ENCODE measurements around the gene UPK2. TPM values are rescaled to one million over a fixed set of nuclear protein-coding genes. Genes with fewer than 3 reads are reported as not detected.

The UPK2 gene
- polyA plus RNA-seq, 1 of the 3 experiments (the other 2 are of a cell fraction), result 0.15 TPM

GRCh38 chr11:118931571-118931970 lies 24.5 kb upstream of the UPK2 start:
- H3K9ac ChIP-seq, result no peak overlapping the region
- no peak for DNase-seq
- H3F3A ChIP-seq (replicated peaks; ENCODE audit: insufficient read depth), result peaks cover 31% of the 10 kb centered on the region
- TF ChIP-seq, protein P1, sequence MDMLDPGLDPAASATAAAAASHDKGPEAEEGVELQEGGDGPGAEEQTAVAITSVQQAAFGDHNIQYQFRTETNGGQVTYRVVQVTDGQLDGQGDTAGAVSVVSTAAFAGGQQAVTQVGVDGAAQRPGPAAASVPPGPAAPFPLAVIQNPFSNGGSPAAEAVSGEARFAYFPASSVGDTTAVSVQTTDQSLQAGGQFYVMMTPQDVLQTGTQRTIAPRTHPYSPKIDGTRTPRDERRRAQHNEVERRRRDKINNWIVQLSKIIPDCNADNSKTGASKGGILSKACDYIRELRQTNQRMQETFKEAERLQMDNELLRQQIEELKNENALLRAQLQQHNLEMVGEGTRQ (IDR thresholded peaks at IDR 0.05; ENCODE audit: borderline replicate concordance, low read depth, low read length), result no peak
- TF ChIP-seq EP300 (IDR thresholded peaks at IDR 0.05; ENCODE audit: borderline replicate concordance in 1 of 2, low read depth in 1 of 2, low read length in 1 of 2) (no peak), IRF3 (IDR thresholded peaks at IDR 0.05; ENCODE audit: low read depth, low read length) (no peak), MXI1 (IDR thresholded peaks at IDR 0.05; ENCODE audit: low read depth, low read length) (no peak), SMC3 (IDR thresholded peaks at IDR 0.05; ENCODE audit: low read depth, low read length) (no peak), NRF1 (IDR thresholded peaks at IDR 0.05; ENCODE audit: low read depth, low read length) (no peak), RXRA (IDR thresholded peaks at IDR 0.05; ENCODE audit: borderline replicate concordance, low read depth) (no peak), GABPA (IDR thresholded peaks at IDR 0.05; ENCODE audit: low read depth) (no peak), EZH2phosphoT487 (IDR thresholded peaks at IDR 0.05; ENCODE audit: borderline replicate concordance, low read depth) (no peak), JUND (IDR thresholded peaks at IDR 0.05) (no peak), SIN3A (IDR thresholded peaks at IDR 0.05; ENCODE audit: borderline replicate concordance, low read depth, low read length) (no peak), RAD21 (IDR thresholded peaks at IDR 0.05; ENCODE audit: low read length) (no peak), RFX5 (IDR thresholded peaks at IDR 0.05; ENCODE audit: low read length) (no peak)
- TF ChIP-seq, protein P2, sequence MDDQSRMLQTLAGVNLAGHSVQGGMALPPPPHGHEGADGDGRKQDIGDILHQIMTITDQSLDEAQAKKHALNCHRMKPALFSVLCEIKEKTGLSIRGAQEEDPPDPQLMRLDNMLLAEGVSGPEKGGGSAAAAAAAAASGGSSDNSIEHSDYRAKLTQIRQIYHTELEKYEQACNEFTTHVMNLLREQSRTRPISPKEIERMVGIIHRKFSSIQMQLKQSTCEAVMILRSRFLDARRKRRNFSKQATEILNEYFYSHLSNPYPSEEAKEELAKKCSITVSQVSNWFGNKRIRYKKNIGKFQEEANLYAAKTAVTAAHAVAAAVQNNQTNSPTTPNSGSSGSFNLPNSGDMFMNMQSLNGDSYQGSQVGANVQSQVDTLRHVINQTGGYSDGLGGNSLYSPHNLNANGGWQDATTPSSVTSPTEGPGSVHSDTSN (IDR thresholded peaks at IDR 0.05), result no peak
- H3K27ac ChIP-seq (ENCODE audit: low read depth in 2 of 2, low read length in 1 of 2), result no peak overlapping the region
- no peaks in the 10 kb centered on the region for H3K9me2 ChIP-seq
- H3K9me3 ChIP-seq, result no peaks in the 10 kb centered on the region
- H3K36me3 ChIP-seq (replicated peaks in 1 of 2; ENCODE audit: control insufficient read depth in 1 of 2, insufficient read depth in 2 of 2, low read length in 1 of 2), result no peaks in the 10 kb centered on the region
- H4K20me1 ChIP-seq (ENCODE audit: insufficient read depth), result no peaks in the 10 kb centered on the region
- CTCF ChIA-PET, result interaction anchor here (1.5 to 13.4 kb wide), 6 partner anchors 8 to 272 kb away, joined by 4 to 186 read pairs (median 30); partner anchors contain the start of genes CXCR5 and UPK2
- no peak overlapping the region for H2AFZ ChIP-seq (ENCODE audit: low read depth)
- H3K27me3 ChIP-seq (ENCODE audit: insufficient read depth), result no peaks in the 10 kb centered on the region
- no peak overlapping the region for H3K4me3 ChIP-seq (ENCODE audit: low read depth in 2 of 2, low read length in 1 of 2)
- POLR2A ChIA-PET, result interaction anchor here (1.1 kb wide), 1 partner anchor 141 kb away, joined by 4 read pairs; the partner anchor contains the start of gene DDX6
- no peak overlapping the region for H3K4me2 ChIP-seq
- peaks cover 7% of the 10 kb centered on the region for H3K79me2 ChIP-seq (ENCODE audit: insufficient read depth)
- H3K4me1 ChIP-seq (ENCODE audit: control insufficient read depth in 1 of 2, insufficient read depth in 2 of 2, low read depth in 1 of 2, low read length in 1 of 2), result peaks cover 9 to 22% of the 10 kb centered on the region in 2 experiments; a peak in 3 of 4 replicates

- Histone ChIP-seq H3K4me2 (no peak overlapping the region), H3K9me2 (no peaks in the 10 kb centered on the region), H3F3A (replicated peaks; ENCODE audit: insufficient read depth) (peaks cover 24% of the 10 kb centered on the region), H3K79me2 (ENCODE audit: insufficient read depth) (peaks cover 5% of the 10 kb centered on the region), H2AFZ (ENCODE audit: low read depth) (no peak overlapping the region), H3K27ac (ENCODE audit: low read depth in 2 of 2, low read length in 1 of 2) (no peak overlapping the region), H3K27me3 (ENCODE audit: insufficient read depth) (no peaks in the 10 kb centered on the region), H3K4me3 (ENCODE audit: low read depth in 2 of 2, low read length in 1 of 2) (no peak overlapping the region), H4K20me1 (ENCODE audit: insufficient read depth) (no peaks in the 10 kb centered on the region), H3K4me1 (ENCODE audit: control insufficient read depth in 1 of 2, insufficient read depth in 2 of 2, low read depth in 1 of 2, low read length in 1 of 2) (peaks cover 5 to 13% of the 10 kb centered on the region in 2 experiments; a peak in 2 of 4 replicates), H3K9ac (no peak overlapping the region), H3K36me3 (replicated peaks in 1 of 2; ENCODE audit: control insufficient read depth in 1 of 2, insufficient read depth in 2 of 2, low read length in 1 of 2) (no peaks in the 10 kb centered on the region), H3K9me3 (no peaks in the 10 kb centered on the region)
- 58% methylated on average over 4 of the region's 4 CpGs for WGBS (ENCODE audit: low lambda C conversion rate)
- DNase-seq, result peak; percentile 7
- ChIA-PET CTCF (interaction anchor here (6.2 to 13.4 kb wide), 2 partner anchors 23 to 244 kb away, joined by 31 to 186 read pairs; partner anchors contain the start of gene UPK2), POLR2A (no interaction called here)
- no peak for TF ChIP-seq POLR2AphosphoS5 (IDR thresholded peaks at IDR 0.05; ENCODE audit: low read depth, low read length)
- TF ChIP-seq JUND (IDR thresholded peaks at IDR 0.05), result no peak
- no peak for TF ChIP-seq TEAD4 (IDR thresholded peaks at IDR 0.05; ENCODE audit: borderline replicate concordance, insufficient read depth)
- TF ChIP-seq FOXM1 (IDR thresholded peaks at IDR 0.05; ENCODE audit: low read depth), result no peak
- no peak for TF ChIP-seq MXI1 (IDR thresholded peaks at IDR 0.05; ENCODE audit: low read depth, low read length)
- no peak for TF ChIP-seq EP300 (IDR thresholded peaks at IDR 0.05; ENCODE audit: borderline replicate concordance in 1 of 2, low read depth in 1 of 2, low read length in 1 of 2)
- TF ChIP-seq CHD2 (IDR thresholded peaks at IDR 0.05; ENCODE audit: low read length, partially characterized antibody), result no peak
- no peak for TF ChIP-seq EZH2phosphoT487 (IDR thresholded peaks at IDR 0.05; ENCODE audit: borderline replicate concordance, low read depth)
- no peak for TF ChIP-seq MAX (IDR thresholded peaks at IDR 0.05; ENCODE audit: low read depth)
- TF ChIP-seq IRF3 (IDR thresholded peaks at IDR 0.05; ENCODE audit: low read depth, low read length), result no peak
- TF ChIP-seq YY1 (IDR thresholded peaks at IDR 0.05; ENCODE audit: low read depth), result no peak
- TF ChIP-seq SMC3 (IDR thresholded peaks at IDR 0.05; ENCODE audit: low read depth, low read length), result no peak
- TF ChIP-seq ELF1 (IDR thresholded peaks at IDR 0.05), result no peak
- TF ChIP-seq, protein P3, sequence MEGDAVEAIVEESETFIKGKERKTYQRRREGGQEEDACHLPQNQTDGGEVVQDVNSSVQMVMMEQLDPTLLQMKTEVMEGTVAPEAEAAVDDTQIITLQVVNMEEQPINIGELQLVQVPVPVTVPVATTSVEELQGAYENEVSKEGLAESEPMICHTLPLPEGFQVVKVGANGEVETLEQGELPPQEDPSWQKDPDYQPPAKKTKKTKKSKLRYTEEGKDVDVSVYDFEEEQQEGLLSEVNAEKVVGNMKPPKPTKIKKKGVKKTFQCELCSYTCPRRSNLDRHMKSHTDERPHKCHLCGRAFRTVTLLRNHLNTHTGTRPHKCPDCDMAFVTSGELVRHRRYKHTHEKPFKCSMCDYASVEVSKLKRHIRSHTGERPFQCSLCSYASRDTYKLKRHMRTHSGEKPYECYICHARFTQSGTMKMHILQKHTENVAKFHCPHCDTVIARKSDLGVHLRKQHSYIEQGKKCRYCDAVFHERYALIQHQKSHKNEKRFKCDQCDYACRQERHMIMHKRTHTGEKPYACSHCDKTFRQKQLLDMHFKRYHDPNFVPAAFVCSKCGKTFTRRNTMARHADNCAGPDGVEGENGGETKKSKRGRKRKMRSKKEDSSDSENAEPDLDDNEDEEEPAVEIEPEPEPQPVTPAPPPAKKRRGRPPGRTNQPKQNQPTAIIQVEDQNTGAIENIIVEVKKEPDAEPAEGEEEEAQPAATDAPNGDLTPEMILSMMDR (IDR thresholded peaks at IDR 0.05), result no peak
These were observed 22.6 kb upstream of the UPK2 start for GRCh38 chr11:118933486-118933885.
